ENCODE measurements around the gene NIN.

DNA sequence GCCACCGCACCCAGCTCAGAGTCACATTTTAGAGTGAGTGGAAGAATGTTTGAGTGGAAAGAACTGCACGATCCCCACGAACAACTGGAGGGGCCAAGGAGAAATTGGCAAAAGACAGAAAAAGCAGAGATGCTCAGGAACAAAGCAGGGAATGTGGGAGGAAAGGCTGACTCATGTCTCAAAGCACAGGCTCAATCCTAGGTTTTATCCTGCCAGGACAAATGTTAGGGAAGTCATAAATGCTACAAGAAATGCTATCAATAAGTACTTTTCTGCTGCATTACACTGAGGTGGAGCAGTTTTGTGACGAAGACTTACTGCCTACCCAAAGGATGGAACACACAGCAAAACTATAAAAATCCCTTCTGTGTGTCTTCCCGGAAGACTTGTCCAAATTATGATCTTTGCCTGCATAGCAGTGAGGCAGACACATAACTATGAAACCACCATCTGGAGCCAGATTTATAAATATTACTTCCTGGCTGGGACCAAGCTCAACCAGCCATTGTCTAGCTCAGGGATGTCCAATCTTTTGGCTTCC is 26.7 kb downstream of the NIN start:
- no peak for TF ChIP-seq POLR2AphosphoS5 (IDR thresholded peaks at IDR 0.05; ENCODE audit: low read depth, low read length)
- TF ChIP-seq, protein P1, sequence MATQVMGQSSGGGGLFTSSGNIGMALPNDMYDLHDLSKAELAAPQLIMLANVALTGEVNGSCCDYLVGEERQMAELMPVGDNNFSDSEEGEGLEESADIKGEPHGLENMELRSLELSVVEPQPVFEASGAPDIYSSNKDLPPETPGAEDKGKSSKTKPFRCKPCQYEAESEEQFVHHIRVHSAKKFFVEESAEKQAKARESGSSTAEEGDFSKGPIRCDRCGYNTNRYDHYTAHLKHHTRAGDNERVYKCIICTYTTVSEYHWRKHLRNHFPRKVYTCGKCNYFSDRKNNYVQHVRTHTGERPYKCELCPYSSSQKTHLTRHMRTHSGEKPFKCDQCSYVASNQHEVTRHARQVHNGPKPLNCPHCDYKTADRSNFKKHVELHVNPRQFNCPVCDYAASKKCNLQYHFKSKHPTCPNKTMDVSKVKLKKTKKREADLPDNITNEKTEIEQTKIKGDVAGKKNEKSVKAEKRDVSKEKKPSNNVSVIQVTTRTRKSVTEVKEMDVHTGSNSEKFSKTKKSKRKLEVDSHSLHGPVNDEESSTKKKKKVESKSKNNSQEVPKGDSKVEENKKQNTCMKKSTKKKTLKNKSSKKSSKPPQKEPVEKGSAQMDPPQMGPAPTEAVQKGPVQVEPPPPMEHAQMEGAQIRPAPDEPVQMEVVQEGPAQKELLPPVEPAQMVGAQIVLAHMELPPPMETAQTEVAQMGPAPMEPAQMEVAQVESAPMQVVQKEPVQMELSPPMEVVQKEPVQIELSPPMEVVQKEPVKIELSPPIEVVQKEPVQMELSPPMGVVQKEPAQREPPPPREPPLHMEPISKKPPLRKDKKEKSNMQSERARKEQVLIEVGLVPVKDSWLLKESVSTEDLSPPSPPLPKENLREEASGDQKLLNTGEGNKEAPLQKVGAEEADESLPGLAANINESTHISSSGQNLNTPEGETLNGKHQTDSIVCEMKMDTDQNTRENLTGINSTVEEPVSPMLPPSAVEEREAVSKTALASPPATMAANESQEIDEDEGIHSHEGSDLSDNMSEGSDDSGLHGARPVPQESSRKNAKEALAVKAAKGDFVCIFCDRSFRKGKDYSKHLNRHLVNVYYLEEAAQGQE (IDR thresholded peaks at IDR 0.05; ENCODE audit: insufficient read depth in 1 of 2, low read depth in 2 of 2, low read length in 2 of 2) = no peak
- no peak for TF ChIP-seq TAF1 (IDR thresholded peaks at IDR 0.05; ENCODE audit: borderline replicate concordance, insufficient read depth, low read length)
- no peak for TF ChIP-seq SIN3A (IDR thresholded peaks at IDR 0.05; ENCODE audit: borderline replicate concordance, insufficient read depth, low read length)

Measured in PFSK-1 (cell line).